Frontal cortex (tissue), 4 donors: ENCODE measurements around the gene PRPH. TPM values are rescaled to one million over a fixed set of nuclear protein-coding genes. Genes with fewer than 3 reads are reported as not detected.

ENCODE experiments used
- DNase-seq, 2 donors: peaks; one replicate each; pipeline ENCODE4 v3.0.0; 2012; ENCODE audit warnings: low spot score in 2 of 2
- FAIRE-seq: peaks from 2 replicates; lab custom pipeline; 2012; peaks lifted over from hg19 to GRCh38; lab: Jason Lieb, UNC
- total RNA-seq: library from RNA; depleted of rRNA; stranded (reverse); fragments of >200 nt; gene quantifications from one replicate; pipeline ENCODE4 v1.2.3, GENCODE V29; 2014
- donor health status: control.
- donor health status: control.
- donor health status: control.

PRPH gene
- total RNA-seq, 1 donor from 2014 or later, result 0.82 TPM

DNA sequence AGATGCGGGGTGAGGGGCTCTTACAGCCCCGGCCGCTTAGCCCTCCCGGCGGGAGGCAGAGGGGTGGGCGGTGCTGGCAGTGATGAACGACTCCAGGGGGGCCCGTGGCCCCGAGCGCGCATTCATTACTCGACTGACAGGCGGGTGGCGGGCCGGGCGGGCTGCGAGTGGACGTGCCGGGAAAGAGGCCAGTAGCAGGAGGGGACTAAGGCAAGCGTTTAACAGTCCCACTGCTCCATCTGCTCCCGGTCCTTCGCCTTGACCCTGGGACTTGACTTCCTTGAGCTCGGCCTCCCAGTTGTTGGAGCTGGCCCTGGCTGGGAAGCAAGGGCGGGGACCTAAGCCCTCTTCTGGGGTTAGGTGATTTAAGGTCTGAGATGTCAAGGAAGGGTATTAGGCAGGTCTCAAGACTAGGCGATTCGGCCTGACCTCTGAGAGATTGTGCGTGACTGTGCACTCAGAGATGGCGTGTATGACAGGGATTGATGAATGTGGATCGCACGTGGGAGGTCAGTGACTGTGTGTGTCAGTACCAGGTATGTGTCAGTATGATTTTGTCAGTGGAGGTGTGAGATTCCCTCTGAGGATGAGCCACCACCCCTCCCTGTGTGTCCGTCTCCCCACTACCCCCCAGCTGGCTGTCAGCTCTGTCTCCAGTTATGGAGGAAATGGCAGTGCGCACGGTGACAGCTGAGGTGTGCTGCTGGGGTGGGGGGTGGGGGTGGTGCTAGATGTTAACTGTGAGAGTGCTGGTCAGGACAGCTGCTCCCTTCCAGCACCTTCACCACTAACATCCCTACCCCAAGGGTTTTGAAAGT, 48.2 kb downstream of the PRPH start:
- FAIRE-seq (no peak), DNase-seq (peak in 1 of 2 donors; percentile 47)

DNA sequence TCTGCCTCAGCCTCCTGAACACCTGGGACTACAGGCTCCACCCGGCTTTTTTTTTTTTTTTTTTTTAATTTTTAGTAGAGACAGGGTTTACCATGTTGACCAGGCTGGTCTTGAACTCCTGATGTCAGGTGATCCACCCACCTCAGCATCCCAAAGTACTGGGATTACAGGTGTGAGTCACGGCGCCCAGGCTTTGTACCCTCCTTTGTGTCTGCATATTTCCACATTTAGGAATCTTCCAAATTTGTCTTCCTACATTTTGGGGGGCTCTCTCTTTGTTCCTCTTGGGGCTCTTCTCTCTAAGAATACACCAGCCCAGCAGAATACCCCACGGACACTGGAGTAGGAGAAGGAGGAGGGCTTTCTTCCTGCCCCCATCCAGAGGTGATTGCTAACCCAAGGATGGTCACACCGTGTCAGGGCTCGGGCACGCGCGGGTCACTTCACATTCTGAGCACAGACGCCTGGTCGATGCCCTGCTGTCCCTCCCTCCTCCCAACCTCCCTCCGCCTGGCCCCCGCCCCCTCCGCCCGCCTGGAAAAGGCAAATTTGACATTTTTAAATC, 49.6 kb downstream of the PRPH start:
- no peak for FAIRE-seq
- DNase-seq, result no peak

GRCh38 chr12:49345051-49345824, 50.3 kb downstream of the PRPH start:
- FAIRE-seq, result no peak
- peak in 1 of 2 donors; percentile 59 for DNase-seq

- FAIRE-seq (no peak), DNase-seq (no peak)
These were observed 51.1 kb downstream of the PRPH start for GRCh38 chr12:49345825-49346658.

DNA sequence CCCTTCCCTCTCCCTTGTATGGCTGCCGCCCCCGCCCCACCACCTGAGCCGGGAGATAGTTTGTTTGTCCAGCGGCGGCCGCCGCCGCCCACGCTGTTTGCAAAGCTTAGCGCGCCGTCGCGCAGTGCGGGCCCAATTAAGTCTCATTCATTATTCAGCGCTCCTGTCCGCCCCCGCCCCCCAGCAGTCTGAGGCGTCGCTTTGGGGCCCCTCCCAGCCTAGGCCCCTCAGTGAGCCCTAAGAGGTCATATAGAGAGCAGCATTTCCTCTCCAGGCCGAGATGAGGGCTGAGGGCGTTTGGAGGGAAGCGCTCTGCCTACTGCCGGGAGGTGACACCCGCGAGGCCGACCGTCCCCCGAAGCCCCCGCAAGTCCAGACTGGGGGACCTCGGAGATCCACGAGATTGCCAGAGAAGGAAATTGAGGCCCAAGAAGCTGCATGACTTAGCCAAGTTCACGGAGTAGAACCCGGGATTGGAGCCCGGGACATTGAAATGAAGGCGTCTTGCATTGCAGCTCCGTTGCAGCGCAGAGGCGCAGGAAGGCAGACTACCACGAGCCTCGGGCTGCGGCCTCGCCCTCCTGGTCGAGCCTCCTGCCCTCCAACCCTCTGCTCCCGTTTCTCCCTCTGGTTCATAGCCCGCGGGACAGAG, 51.8 kb downstream of the PRPH start, which contains the start of gene DNAJC22:
DNAJC22 (plus strand) TSS at position 230 of the 652 bp plus-strand sequence. CDS start 1,985 bp downstream, outside the sequence.
- FAIRE-seq (no peak), DNase-seq (peak; percentile 27 to 56)

DNA sequence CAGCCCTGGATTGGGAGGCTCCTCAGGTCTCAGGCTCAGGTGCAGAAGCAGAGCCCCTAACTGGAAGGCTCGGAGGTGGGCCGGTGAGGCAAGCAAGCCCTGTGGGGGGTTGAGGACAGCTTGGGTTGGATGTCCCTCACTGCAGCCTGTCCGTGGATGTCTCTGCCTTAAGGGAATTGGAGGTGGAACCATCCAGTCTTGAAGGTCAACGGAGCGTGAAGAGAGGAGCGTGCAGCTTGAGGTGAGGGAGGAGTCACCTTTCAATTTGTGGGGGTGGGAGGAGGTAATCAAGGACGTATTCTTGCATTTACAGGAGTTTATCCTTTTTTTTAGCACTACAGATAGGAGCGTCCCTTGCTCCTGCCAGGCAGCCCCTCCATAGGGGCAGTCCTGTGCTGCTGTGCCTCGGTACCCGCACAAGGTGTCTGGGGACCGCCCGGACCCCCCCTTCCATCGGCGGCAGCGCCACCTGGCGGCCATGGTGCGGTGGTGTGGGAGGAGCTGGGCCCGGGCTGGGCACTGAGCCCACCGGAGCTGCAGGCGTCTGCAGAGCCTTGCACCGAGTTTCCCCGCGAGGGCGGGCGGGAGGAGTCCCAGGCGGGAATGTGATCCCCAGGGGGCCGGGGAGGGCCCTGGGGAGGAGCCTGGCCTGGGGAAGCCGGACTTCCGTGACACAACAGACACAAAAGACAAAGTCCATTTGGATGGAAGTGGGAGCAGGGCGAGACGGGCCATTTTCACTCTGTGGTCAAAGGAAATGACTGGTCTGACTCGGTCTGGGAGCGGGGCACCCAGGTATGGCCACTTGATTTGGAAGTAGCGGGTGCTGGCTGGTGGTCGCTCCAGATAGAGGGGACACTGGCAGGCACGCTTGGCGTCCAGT, 52.6 kb downstream of the PRPH start:
- peak; percentile 89 to 95 for DNase-seq

More for the DNA sequence above, 52.6 kb downstream of the PRPH start:
- no peak for FAIRE-seq

Other genes with a start within 250 kb of the PRPH start
- 14.7 TPM for gene KMT2D, start 234.4 kb upstream of the PRPH start, total RNA-seq
- gene RHEBL1, start 225.2 kb upstream of the PRPH start, total RNA-seq, result 1.2 TPM
- 0.41 TPM for gene DHH, start 200.3 kb upstream of the PRPH start, total RNA-seq
- gene LMBR1L, start 184.3 kb upstream of the PRPH start, total RNA-seq, result 83.6 TPM
- 1,528 TPM for gene TUBA1B, start 163.8 kb upstream of the PRPH start, total RNA-seq
- gene TUBA1A, start 106.1 kb upstream of the PRPH start, total RNA-seq, result 15,800 TPM
- gene TUBA1C, start 30.1 kb upstream of the PRPH start, total RNA-seq, result 55.0 TPM
- 2.9 TPM for gene TROAP, start 28.1 kb downstream of the PRPH start, total RNA-seq
- gene C1QL4, start 42.0 kb downstream of the PRPH start, total RNA-seq, result 0.41 TPM
- under 0.01 TPM for gene DNAJC22, start 51.7 kb downstream of the PRPH start, total RNA-seq
- gene SPATS2, start 72.3 kb downstream of the PRPH start, total RNA-seq, result 50.5 TPM
- 3.7 TPM for gene KCNH3, start 243.9 kb downstream of the PRPH start, total RNA-seq